GM18498 (cell line): Measurements from ENCODE around the gene GLRX5.
A peak's percentile ranks its signal among the peaks of the same experiment; 100 is the strongest.
"Not testable (repeated sequence)": the region's sequence is repeated elsewhere in the genome, so short reads cannot be mapped to it uniquely, and the experiment has no call there.

Source experiments
- ATAC-seq: cut with Tn5 transposase; IDR thresholded peaks from one replicate; pipeline ENCODE4 v1.9.1; 2021; ENCODE audit warnings: mild to moderate bottlenecking, moderate library complexity; ENCODE audit not compliant: unreplicated experiment

GLRX5 gene

DNA sequence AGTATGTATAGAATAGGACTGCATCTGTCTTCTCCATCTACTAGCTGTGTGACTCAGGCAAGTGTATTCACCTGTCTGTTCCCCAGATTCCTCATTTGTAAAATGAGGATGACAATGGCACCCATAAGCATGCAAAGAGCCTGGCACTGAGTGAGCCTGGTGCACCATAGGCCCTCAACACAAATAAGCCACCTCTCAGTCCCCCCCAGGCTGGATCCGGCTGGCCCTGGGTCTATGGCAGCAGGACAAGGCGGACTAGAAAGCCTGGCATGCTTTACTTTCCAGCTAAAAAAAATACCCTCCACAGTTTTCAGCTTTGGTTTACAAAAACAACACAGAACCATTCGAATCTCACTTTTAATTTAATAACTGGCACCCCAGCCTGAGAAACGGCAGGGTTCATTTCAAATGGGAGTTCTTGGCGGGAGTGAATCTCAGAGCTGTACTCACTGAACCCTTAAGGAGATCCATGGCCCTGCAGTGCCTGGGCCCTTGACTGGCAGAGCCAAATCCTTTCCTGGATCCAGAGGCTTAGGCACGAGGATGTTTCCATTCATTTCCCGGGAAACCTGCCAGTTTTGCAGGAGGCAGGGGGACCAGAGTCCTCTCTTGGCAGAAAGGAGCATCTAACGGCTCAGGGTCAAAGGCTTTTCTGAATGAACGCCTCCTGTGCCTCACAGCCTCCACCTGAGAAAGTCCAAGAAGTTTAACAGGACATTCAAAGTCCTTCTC, 36.1 kb upstream of the GLRX5 start:
- no peak for ATAC-seq

DNA sequence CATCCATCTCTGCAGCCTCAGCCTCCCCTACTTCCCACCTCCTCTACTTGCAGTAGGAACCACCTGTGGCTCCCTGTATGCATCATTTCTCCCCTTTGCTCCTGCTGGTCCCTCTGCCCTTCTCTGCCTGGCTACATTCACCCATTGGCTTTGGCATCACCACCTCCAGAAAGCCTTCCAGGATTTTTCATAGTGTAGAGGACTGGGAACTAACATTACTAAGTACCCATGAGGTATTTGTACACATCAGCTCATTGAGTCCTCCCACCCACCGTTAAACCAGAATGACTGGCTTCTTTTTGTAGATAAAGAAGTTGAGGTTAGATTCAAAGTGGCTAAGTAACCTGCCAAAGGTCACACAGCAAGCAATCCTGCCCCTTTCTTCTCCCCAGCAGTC, 35.5 kb upstream of the GLRX5 start:
- ATAC-seq = no peak

DNA sequence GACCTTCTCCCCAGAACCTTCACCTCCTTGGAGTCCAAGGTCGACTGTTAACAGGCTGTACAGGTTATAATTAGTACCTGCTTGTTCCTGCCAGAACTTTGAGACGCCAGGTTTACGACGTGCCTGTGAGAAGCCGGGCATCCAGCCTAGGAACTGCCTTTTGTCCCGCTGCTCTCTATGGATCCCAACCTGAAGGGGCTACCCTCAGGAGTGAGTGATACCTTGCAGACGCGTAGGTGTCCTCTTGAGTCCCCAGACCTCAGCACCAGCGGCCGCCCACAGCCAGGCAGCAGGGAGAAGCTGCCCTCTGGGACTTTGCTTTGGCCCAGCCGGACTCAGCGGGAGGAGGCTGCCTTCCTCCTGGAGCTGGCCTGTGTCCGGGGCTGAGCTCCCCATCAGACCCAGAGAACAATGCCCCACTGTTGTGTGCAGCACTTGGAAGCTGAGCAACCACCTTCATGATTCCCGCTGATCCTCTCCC, 34.6 kb upstream of the GLRX5 start:
- no peak for ATAC-seq

DNA sequence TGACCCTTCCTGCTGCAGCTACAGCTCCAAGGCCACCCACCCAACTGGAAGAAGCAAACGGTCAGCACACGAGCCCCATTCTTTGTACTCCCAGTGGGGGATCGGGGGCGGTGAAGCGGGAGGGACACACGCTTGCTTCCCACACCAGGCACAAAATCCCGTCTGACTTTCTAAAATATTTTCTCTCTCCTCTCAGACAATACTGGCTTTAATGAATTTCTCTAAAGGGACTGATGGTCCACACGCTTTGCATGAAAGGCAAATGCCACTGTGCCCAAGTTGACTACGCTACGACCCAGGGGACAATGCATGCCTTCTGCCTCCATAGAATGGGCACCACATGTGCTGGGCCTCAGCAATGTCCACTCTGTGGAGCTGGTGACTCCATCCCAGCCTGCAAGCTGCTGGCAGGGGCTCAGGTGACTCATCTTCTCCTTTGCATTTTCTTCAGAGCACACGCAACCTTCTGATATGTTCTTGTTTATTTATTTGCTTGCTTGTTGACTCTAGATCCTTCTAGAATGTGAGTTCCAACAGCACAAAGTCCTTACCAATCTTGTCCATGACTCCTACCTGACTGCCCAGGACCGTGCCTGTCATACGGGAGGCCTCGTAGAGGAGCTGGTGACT, 34.0 kb upstream of the GLRX5 start:
- no peak for ATAC-seq

DNA sequence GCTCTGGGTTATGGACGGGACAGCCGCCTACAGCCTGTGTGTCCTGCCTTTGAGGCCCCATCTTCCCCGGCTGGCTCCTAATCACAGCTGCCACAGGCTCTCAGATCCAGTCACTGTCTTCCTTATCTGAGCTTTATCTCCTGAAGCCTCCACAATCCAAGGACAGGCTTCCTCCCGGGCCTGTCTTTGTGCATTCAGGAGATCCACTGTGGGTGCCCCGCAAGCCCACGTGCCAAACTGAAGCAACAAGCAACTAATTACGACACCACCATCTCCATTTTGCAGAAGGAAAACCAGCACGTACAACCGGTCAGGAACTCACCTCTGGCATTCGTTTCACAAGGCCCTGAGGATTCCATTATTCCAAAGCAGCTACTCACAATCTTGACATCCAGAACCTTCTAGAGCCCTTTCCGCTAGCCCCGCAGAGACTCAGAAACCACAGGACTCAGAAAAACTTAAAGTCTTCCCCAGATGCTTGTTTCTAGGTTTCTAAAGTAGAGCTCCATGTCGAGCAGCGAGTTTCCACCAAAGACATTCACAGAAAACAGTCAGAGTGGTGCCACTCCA, 32.4 kb upstream of the GLRX5 start:
- ATAC-seq = no peak

DNA sequence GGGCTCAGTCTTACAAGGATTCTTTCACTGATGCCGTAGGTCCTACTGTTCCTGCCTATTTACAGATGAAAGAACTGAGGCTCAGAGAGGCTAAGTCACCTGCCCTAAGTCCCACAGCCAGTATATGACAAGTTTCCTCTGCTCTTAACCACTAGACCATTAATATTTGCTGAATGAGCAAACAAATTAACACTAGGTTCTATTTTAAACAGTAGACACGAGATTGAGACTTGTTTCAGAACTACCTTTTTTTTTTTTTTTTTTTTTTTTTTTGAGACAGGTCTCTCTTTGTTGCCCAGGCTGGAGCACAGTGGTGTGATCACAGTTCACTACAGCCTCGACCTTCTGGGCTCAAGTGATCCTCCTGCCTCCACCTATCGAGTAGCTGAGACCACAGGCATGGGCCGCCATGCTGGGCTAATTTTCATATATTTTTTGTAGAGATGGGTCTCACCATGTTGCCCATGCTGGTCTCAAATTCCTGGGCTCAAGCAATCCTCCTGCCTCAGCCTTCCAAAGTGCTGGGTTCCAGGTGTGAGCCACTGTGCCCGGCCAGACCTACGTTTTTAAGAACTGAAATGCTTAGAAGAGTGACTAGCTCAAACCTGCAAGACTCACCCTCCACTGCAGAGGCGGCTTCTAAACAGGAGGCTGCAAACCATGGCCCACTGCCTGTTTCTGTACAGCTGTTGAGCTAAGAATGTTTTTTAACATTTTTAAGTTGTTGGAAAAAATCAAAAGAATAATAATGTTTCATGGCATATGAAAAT, 31.3 kb upstream of the GLRX5 start:
- peak; percentile 61 for ATAC-seq

DNA sequence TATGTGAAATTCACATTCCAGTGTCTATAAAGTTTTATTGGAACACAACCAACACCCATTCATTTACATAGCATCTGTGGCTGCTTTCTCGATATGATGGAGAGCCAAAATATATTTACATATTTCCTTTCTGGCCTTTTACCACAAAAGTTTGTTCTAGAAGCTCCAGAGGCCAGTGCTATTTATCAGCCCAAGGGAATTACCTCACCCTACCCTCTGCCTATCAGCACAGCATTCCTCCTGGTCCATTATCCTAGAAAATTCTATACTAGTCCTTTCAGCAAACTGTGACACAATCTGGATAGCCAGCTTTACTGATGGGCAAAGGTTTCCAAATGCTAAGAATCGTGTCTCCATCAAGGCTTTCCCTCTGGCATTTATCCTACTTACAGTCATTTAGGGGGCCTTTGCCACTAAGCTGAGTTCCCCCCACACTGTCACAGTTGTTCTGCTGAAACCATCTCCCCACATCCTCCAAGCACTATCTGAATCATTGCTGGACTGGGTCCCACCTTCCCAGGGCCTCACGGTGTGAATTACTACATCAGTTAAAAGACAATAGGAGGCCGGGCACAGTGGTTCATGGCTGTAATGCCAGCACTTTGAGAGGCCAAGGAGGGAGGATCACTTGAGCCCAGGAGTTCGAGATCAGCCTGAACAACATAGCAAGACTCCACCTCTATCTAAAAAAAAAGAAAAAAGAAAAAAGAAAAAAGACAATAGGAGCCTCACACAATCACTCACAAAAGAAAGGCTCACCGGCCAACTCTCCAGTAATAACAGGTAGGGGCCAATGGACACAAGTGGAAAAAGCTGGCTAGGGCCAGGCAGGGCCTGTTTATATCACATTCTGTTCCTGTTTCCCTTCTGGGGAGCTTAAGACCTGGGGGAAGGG, 30.5 kb upstream of the GLRX5 start:
- ATAC-seq = peak; percentile 36

DNA sequence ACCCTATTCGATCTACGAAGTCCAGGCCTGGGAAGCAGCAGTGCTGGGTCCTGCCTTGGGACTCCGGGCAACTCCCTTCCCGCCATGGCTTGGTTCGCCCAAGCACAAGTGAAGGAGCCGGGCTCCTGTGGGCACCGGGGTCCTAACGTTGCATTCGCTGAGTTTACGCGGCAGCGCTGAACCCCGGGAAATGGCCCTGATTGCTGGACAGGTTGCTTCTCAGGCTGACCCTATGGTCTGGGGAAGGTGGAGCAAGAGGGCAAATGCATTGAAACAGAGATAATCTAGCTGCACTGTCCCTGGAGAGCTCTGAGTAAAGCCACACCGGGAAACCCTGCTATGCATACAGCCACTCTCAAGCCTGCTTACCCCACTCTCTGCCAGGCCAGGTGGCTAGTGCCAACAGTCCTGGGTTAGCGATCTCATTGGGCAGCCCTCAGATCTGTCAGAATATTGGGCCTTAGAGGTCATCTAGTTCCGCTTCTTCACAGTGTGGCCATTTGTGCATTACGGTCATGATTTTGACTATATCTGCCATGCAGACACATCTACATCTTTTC, 29.7 kb upstream of the GLRX5 start:
- ATAC-seq = no peak

DNA sequence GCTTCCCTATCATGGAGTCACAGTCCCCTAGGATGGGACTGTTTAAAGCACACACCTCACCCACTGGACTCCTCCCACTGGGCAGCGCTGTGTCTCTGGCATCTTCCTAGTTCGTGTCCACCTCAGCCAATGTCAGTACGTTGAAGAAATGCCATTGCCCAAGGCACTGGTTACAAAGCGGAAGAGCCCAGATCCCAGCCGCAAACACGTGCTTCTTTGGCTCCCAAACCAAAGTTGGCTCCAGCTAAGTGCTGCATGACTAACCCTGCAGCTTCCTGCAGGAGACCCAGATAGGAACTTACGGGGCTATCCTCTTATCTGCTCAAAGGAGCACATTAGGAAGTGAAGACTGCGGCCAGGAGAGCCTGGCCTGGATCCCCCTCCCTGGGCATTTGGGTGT, 27.7 kb upstream of the GLRX5 start:
- no peak for ATAC-seq

DNA sequence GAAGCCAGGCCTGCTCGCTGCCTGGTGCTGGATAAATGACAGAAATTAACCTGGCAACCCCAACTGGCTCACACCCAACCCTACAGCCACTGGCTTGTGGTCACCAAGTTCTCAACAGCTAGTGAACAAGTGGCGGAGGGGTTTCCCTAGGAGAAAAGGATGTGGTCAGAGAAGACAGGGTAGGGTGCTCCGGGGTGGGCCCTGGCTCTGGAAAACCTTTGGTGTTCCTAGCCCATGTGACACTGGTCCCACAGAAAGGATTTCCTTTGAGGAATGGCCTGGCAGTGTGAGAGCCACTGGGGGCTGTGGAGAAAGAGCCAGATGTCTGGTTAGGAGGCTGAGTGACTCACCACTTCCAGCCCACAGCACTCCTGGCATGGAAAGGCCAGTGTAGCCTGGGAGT, 27.1 kb upstream of the GLRX5 start:
- no peak for ATAC-seq

DNA sequence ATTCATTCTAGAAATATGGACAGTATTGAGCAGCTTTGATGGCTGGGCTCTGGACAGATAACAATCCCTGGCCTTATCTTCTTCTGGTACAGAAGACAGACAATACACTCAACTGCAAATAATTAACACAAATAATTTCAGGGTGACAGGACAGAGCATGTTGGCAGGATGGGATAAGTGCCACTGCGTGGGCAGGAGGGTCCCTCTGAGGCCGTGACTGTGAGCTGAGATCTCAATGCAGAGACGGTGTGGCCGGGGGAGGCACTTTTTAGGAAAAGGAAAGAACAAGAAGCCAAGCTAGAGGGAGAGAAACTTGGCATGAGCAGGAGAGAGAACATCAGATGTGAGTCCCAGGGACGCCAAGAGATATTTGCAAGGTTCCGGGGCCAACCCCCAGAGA, 26.5 kb upstream of the GLRX5 start:
- ATAC-seq = no peak

DNA sequence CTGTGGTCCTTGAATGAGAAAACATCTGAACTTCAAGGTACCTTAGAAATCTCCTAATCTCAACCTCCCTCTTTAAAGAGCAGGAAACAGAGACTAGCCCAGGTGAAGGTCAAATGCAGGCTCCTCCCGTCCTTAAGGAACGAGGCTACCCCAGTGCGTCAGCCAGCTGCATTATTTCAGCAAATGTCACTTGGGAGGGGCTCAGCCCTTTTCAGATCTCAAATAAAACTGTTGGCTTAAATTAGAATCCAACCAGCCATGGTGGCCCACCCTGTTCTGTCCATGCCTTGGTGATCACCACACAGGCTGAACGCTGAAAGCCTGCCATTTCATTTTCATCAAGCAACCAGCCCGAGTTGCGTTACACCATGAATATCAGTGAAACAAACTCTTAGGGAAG, 25.4 kb upstream of the GLRX5 start:
- no peak for ATAC-seq

DNA sequence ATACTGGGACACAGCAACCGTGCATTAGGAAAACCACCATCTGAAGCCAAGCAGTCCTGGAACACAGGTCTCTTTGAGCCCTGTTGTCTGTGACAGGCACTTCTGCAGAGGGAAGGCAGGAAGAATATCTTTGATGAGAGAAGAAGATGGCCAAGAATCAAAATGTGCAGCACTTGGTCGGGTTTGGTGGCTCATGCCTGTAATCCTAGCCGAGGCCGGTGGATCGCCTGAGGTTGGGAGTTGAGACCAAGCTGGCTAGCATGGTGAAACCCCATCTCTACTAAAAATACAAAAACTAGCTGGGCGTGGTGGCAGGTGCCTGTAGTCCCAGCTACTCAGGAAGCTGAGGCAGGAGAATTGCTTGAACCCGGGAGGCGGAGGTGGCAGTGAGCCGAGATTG, 24.5 kb upstream of the GLRX5 start:
- ATAC-seq = not testable (repeated sequence)

DNA sequence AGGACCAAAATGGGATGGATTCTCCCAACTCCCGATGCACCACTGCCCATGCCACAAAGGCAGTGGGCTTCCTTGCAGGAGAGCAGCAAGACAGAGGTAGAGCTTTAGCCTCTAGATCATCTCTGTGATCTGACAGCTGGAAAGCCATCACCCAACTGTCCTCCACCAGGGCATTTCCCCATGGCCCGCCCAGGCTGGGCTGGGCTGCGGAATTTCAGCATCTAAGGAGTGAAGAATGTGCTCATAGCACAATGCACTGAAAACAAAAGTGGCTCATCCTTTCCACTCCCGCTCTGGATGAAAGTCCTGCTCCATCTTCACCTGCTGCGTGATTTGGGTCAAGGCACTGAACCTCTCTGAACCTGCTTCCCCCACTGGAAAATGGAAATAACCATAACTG, 24.0 kb upstream of the GLRX5 start:
- no peak for ATAC-seq

DNA sequence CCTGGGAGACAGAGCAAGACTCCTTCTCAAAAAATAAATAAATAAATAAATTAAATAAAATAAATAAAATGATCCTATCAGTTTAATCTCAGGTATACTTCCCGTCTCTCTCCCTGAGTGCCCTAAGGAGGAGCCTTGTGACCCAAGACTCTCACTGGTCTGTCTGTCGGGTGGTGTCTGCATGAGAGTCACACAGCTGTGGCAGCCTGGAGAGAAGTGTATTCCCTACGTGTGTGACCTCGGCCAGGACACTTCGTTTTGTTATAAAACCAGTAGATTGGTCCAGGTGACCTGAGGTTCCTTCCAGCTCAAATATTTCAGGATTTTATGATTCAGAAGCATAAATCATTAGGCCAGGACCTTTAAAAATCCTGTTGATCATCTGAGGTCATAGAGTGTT, 23.2 kb upstream of the GLRX5 start:
- no peak for ATAC-seq

DNA sequence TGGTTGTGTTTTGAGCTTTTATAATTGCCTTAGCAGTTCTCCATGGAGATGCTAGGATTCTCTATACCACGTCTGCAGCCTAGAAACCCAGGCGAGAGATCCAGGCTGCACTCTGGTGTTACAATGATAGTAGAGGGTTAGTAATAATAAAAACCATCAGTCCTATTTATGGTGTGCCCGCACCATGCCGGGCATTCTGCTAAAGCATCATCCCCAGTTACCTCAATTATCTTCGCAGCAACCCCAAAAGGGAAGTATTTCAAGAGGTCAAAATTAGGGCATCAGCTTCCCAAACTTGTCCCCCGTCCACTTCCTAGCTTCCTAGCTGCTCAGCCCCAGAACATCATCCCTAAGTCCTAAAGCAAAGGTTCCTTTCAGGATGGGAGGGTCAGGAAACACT, 21.6 kb upstream of the GLRX5 start:
- no peak for ATAC-seq

DNA sequence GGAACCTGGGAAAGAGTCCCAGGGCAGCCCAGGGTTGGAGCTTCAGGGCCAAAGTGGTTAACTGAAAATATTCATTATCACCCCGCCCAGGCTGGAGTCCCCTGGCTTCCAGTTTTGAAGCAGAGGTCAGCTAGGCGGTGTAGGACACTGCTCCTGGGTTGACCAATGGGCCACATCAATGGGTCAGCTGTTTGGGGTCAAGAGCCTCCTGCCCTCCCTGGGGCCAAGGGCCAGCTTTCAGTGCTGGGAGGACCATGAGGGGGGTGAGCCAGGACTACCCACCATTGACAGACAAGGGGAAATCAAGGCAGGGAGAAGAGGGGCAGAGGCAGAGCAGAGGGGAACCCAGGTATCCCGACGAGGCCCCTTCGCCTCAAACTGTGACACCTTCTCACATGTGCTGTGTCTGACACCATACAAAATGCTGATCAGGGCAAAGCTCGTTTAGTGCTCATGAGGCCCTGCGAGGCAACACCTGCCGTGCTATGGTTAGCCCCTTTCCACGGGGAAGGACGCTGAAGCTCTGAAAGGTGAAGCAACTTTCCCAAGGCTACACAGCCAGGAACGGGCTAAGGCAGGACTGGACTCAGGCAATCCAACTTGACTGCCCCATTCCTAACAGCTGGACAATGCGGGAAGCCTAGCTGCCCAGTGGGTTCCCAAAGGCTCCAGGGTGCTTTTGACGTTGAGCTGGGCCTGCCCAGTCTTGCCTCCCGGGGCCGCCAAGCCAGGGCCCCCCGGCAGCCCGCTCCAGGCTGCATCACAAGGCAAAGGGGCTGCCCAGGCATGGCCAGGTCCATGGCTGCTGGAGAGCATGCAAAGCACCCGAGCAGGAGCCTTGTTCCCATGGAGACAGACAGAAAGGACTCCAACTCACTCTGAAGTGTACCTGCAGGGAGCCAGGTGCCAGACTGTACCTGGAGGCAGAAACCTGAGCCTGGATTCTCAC, 20.4 kb upstream of the GLRX5 start:
- no peak for ATAC-seq

DNA sequence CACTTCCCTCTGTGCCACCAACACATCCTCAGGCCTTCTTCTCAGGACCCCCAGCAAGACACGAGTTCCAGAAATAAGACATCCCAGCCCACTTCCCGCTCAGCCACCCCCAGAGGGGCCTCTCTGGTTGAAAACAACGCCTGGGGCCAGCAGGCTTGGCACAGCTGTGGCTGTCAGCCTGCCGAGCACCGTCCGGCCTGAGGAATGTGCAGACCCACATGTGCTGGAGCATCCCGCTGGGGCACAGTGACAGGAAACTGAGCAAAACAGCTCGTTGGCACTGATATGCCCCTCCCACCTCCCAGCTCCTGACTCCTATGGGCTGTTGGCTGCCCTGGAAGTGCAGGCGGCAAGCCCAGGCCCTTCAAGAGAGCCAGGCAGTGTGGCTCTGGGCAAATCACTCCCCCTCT, 19.8 kb upstream of the GLRX5 start:
- no peak for ATAC-seq
